Measurements from ENCODE around the gene CACNG8.
A peak's percentile ranks its signal among the peaks of the same experiment; 100 is the strongest.

Gene CACNG8

DNA sequence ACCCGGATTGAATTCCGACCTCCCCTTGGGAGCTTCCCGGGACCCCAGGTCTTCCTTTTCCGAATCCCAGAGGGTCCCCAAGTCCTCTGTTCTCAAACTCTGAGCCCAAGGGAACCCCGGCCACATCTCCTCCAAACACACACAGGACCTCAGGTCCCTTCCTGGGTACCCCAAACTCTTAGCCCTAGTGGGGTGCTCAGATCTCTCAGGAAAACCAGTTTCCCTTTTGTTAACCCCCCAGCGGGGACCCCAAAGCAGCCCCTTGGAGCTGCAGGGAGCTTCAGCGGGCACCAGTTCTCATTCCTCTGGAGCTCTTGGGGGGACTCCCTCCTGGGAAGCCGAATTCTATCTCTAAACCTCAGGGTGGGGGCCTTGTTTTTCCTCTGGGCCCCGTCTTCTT is 29.5 kb downstream of the CACNG8 start:
- no peak for DNase-seq (ENCODE audit: low read depth in 1 of 2, low spot score in 1 of 2)

DNA sequence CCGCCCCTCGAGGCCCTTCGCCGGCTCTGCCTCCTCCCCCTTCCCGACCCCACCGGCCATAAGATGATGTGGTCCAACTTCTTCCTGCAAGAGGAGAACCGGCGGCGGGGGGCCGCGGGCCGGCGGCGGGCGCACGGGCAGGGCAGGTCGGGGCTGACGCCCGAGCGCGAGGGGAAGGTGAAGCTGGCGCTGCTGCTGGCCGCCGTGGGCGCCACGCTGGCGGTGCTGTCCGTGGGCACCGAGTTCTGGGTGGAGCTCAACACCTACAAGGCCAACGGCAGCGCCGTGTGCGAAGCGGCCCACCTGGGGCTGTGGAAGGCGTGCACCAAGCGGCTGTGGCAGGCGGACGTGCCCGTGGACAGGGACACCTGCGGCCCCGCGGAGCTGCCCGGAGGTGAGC is 30.1 kb downstream of the CACNG8 start:
- DNase-seq (ENCODE audit: low read depth in 1 of 2, low spot score in 1 of 2): no peak

DNA sequence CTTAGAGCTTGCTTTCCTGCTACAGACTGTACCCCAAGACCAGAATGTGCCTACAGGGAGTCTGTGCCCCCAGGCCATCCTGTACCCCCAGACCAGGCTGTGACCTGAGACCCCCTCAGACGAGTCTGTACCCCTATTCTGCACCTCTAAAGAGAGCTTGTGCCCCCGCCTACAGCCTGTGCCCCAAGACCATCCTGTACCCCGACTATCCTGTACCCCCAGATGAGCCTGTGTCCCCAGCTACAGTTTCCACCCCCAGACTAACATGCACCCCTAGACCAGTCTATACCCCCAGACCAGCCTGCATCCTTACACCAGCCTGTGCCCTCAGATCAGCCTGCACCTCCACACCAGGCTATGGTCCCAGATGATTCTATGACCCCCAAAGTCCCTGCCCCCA is 30.7 kb downstream of the CACNG8 start:
- no peak for DNase-seq (ENCODE audit: low read depth in 1 of 2, low spot score in 1 of 2)

DNA sequence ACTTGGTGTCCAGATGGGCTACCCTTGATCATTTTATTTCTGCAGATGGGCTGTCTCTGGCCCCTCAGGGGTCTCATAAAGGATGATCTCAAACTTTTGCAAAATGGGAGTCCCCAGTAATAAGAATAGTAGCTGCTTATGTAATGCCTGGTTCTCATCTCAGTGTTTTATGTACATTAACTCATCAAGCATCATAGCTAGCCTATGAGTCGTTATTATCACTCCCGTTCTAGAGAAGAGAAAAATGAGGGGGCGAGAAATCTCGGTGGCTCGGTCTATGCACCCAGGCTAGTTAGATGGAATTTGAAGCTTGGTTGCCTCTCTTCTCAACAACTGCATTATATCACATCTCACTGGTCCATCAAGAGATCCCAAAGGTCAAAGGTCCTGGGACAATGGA is 32.1 kb downstream of the CACNG8 start:
- DNase-seq (ENCODE audit: low read depth in 1 of 2, low spot score in 1 of 2): no peak

DNA sequence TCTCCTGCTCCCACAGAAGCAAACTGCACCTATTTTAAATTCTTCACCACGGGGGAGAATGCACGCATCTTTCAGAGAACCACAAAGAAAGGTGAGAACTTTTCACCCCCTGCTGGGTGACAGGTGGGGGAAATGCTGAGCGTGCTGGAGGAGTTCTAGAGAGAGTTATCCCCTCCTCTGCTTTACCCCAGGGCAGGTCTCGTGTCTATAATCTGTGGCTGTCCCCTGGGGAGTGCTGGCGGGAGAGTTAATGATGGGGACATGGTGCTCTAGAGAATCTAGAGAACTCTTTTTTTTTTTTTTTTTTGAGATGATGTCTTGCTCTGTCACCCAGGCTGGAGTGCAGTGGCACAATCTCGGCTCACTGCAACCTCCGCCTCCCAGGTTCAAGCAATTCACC is 35.5 kb downstream of the CACNG8 start:
- no peak for DNase-seq (ENCODE audit: low read depth in 1 of 2, low spot score in 1 of 2)

DNA sequence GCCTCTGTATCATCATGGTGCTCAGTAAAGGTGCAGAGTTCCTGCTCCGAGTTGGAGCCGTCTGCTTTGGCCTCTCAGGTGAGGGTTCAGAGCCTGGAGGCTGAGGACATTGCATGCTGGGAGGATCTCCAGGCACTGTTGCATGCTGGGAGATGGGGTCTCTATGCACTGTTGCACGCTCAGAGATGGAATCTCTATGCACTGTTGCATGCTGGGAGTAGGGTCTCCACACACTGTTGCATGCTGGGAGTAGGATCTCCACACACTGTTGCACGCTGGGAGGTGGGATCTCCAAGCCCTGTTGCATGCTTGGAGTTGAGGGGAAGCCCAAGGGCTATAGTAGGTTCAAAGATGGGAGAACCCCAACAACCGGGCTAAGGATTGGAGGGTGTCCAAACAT is 37.0 kb downstream of the CACNG8 start:
- DNase-seq (ENCODE audit: low read depth in 1 of 2, low spot score in 1 of 2): no peak

DNA sequence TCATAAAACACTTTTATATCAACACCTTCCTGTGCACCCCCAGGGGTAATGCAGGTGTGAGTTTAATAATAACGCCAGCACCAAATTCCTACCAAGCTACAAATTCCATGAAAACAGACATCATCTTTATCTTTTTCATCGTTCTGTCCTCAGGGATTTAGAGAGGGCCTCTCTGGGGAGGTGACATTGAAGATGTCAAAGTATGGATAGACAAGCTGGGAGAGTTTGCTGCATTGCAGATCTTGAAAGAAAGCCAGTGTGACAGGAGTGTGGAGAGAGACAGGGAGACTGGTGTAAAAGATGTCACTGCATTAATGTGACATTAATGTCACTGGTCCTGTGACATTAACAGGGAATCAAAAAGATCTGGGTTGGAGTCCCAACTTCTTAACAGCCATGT is 38.8 kb downstream of the CACNG8 start:
- no peak for DNase-seq (ENCODE audit: low read depth in 1 of 2, low spot score in 1 of 2)

DNA sequence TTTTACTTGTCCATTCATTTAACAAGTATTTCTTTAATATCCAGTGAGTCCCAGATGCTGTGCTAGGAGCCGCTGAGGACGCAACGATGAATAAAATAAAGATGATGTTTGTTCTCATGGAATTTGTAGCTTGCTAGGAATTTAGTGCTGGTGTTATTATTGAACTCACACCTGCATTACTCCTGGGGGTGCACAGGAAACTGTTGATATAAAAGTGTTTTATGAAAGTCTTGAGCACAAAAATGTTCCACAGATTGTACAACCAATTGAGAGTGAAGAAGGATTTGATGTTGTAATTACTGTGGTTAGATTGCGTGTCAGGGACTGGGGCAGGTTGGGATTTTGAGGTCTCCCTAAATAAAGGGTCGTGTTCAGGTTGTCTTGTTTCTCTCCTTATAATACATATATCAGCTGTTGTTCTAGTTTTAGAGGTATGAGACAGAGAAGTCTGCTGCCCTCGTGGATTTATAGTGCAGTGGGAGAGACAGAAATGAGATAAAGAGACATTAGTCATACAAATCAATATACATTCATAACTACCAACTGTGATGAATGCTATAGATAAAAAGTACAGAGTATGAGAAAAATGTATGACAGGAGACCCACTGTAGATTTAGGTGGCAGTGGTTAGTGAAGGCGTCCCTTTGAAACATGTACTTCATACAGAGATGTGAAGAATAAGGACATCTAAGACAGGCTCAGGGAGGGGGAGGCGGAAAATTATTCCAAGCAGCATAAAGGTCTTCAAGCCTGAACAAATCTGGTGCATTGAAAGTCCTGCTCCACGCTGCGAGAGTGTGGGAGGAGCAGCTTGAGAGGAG is 40.0 kb downstream of the CACNG8 start:
- no peak for DNase-seq (ENCODE audit: low read depth in 1 of 2, low spot score in 1 of 2)

DNA sequence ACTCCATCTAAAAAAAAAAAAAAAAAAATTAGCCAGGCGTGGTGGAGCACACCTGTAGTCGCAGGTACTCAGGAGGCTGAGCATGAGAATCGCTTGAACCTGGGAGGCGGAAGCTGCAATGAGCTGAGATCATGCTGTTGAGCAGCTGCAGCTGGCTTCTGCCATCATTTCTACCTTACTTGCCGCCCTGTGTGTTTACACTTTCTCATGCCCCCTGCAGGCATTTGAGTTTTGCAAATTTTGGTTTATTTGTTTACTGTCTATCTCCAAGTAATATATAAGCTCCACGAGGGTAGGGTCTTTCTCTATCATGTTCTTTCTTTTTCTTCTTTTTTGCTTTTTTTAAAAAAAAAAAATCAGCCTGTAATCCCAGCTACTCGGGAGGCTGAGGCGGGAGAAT is 46.7 kb downstream of the CACNG8 start:
- no peak for DNase-seq (ENCODE audit: low read depth in 1 of 2, low spot score in 1 of 2)

DNA sequence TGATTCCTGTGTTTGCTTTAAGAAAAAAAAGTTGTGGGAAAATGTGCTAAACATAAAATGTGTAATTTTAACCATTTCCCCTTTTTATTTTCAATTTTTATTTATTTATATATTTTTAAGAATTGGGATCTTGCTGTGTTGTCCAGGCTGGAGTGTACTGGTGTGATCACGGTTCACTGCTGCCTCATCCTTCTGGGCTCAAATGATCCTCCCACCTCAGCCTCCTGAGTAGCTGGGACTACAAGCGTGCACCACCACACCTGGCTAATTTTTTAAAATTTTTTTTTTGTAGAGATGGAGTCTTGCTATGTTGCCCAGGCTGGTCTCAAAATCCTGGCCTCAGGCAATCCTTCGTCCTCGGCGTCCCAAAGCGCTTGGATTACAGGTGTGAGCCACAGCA is 47.7 kb downstream of the CACNG8 start:
- DNase-seq (ENCODE audit: low read depth in 1 of 2, low spot score in 1 of 2): no peak

DNA sequence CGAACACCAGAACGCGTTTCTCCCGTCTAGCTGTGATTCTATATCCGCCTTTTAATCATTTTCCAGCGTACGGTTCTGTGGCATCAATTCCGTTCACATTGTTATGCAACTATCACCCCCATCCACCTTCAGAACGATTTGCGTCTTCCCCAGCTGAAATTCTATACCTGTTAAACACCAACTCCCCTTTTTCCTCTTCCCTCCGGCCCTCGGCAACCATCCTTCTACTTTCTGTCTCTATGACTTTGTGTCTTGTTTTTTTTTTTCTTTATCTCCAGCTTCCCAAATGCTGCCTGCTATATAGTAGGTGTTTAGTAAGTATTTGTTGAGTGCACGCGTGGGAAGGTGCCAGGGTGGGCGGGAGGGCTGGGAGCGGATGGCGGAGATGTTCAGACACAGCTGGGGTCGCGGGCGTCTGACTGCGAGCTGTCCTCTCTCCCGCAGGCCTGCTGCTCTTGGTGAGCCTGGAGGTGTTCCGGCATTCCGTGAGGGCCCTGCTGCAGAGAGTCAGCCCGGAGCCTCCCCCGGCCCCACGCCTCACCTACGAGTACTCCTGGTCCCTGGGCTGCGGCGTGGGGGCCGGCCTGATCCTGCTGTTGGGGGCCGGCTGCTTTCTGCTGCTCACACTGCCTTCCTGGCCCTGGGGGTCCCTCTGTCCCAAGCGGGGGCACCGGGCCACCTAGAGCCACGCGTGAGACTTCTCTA is 48.9 kb downstream of the CACNG8 start:
- DNase-seq (ENCODE audit: low read depth in 1 of 2, low spot score in 1 of 2): no peak

DNA sequence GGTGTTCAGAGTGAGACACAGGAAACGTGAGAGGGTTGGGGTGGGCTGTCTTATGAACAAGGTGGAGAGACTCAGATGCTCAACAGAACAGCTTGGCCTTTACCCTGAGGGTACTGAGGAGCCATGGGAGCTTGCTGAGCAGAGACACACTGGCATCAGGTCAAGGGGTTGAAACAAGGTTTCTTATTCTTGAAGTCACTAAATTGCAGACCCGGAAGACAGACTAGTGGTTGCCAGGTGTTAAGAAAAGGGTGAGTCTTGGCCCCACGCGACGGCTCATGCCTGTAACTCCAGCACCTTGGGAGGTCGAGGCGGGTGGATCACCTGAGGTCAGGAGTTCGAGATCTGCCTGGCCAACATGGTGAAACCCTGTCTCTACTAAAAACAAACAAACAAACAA is 51.1 kb downstream of the CACNG8 start:
- no peak for DNase-seq (ENCODE audit: low read depth in 1 of 2, low spot score in 1 of 2)

DNA sequence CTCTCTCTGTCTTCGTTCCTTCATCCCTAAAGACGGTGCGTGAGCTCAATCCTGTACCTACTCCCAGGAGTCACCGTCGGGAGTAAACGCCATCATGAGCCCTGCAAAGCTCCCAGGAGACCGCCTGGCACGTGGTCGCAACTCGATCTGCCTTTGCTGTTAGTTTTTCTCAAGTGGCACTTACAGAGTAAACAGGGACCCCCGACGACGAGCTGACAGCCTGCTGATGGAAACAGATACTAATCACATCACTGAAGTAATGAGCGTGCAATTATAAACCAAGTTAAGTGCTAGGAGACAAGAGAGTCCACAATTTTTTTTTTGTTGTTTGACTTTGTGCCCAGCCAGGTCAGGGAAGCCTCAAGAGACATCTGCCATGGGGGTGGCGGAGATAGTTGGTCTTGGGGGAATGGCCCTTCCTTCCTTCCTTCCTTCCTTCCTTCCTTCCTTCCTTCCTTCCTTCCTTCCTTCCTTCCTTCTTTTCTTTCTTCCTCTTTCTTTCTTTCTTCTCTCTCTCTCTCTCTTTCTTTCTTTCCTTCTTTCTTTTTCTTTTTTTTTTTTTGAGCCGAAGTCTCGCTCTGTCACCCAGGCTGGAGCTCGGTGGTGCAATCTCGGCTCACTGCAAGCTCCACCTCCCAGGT is 52.3 kb downstream of the CACNG8 start:
- DNase-seq (ENCODE audit: low read depth in 1 of 2, low spot score in 1 of 2): no peak

DNA sequence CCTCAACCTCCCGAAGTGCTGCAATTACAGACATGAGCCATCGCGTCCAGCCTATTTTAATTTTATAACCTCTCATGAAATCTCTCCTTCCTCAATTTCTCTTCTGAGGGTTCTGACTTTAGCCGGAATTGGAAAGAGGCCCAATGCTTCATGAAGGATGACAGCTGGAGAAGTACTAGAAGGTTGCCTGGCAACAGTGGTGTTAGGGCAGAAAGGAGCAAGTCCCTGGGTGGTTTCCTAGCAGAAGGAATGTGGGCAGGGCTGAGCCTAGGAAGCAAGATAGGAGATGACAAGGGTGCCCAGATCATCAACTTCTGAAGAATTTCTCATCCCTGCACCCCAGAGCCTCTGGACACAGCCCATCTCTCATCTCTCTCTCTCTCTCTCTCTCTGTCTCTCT is 54.5 kb downstream of the CACNG8 start:
- DNase-seq (ENCODE audit: low read depth in 1 of 2, low spot score in 1 of 2): no peak

DNA sequence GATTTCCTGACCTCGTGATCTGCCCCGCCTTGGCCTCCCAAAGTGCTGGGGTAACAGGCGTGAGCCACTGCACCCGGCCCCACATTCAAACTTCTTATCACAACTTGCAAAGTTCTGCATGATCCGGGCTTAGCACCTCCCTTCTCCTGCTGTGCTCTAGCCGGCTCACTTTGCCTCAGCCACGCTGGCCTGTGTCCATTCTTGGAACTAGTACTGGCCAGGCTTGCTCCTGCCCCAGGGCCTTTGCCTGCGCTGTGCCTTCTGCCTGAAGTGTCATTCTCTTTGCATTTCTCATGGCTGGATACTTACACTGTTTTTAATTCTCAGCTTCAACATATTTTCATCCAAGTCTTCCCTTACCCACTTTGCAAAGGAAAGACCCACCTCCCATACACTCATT is 58.6 kb downstream of the CACNG8 start:
- DNase-seq (ENCODE audit: low read depth in 1 of 2, low spot score in 1 of 2): no peak

DNA sequence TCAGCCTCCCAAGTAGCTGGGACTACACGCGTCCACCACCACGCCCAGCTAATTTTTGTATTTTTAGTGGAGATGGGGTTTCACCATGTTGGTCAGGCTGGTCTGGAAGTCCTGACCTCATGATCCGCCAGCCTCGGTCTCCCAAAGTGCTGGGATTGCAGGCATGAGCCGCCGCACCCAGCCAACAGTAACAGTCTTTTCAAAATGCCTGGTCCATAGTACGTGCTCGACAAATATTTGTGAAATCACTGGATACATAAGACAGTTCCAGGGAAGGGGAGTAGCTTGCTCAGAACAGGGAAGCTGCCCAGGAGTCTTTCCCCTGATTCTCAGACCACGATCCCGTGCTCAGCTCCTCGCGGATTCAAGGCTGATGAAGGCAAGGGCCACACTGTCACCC is 59.2 kb downstream of the CACNG8 start:
- DNase-seq (ENCODE audit: low read depth in 1 of 2, low spot score in 1 of 2): no peak

DNA sequence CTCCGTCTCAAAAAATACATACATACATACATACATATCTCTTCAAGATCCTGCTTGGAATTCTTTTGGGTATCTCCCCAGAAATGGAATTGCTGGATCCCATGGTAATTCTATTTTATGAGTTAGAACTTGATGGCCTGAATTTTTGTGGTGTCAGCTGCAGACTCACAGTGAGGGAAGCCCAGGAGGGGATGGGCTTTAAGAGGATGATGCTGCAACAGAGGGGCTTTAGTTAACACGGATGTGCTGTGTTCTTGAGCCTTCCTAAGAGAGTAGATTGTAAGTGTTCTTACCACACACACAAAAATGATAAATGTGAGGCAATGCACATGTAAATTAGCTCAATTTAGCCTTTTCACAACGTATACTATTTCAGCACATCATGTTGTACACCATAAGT is 60.5 kb downstream of the CACNG8 start:
- DNase-seq (ENCODE audit: low read depth in 1 of 2, low spot score in 1 of 2): no peak

DNA sequence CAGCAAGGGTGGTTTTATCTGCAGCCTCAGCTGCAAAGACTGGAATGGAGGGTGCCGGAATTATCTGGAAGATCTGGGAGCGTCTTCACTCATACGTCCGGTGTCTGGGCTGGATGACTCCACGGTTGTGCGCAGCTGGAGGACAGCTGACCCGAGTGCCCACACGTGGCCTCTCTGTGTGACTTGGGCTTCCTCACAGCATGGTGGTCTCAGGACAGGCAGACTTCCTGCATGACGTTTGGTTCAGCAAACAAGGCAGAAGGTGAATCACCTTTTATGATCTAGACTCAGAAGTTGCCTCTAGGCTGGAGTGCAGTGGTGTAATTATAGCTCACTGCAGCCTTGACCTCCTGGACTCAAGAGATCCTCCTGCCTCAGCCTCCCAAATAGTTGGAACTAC is 61.9 kb downstream of the CACNG8 start:
- no peak for DNase-seq (ENCODE audit: low read depth in 1 of 2, low spot score in 1 of 2)

DNA sequence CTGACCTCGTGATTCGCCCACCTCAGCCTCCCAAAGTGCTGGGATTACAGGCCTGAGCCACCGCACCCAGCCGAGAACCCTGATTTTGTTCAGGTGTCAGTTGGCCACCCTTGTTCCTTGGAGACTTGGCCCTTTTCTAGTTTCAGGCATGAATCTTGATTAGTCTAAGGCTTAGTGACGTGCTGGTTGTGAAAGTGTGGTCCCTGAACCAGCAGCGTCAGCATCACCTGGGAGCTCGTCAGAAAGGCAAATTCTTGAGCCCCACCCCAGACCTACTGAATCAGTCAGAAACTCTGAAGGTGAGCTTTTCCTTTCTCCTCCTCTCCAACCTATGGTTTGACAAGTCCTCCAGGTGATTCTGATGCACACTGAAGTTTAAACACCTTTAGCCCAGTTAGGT is 63.9 kb downstream of the CACNG8 start:
- DNase-seq (ENCODE audit: low read depth in 1 of 2, low spot score in 1 of 2): no peak

DNA sequence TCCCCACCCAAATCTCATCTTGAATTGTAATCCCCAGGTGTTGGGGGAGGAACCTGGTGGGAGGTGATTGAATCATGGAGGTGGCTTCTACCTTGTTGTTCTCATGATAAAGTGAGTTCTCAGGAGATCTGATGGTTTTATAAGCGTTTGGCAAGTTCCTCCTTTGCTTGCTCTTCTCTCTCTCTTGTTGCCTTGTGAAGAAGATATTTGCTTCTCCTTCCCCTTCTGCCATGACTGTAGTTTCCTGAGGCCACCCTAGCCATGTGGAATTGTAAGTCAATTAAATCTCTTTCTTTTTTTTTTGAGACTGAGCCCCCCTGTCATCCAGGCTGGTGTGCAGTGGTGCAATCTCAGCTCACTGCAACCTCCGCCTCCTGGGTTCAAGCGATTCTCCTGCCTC is 66.6 kb downstream of the CACNG8 start:
- DNase-seq (ENCODE audit: low read depth in 1 of 2, low spot score in 1 of 2): no peak

DNA sequence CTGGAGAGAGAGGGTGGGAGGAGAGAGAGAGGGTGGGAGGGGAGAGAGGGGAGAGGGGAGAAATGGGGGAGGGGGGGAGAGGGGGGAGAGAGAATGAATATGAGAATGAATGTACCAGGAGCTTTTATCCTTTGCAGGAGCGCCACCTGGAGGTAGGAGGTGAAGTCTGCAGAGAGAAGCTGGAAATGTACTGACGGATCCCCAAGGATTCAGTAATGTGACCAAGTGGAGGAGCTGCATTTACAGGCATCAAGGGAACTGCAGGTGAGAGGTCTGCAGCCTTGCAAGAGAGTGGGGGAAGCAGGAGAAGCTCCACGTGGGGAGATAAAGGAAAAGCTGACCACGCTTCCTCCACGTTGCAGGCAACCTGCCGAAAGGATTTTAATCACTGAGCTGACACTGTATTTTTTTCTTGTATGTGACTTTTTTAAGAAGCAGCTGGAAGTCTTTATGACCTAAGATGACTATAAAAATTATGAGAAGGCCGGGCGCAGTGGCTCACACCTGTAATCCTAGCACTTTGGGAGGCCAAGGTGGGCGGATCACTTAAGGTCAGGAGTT is 67.3 kb downstream of the CACNG8 start:
- DNase-seq (ENCODE audit: low read depth in 1 of 2, low spot score in 1 of 2): peak; percentile 9
